Measurements from ENCODE around the gene UBE2J1. TPM values are rescaled to one million over a fixed set of nuclear protein-coding genes. Genes with fewer than 3 reads are reported as not detected.

Gene UBE2J1
- total RNA-seq, 1 donor from 2014 or later: 32.8 TPM

DNA sequence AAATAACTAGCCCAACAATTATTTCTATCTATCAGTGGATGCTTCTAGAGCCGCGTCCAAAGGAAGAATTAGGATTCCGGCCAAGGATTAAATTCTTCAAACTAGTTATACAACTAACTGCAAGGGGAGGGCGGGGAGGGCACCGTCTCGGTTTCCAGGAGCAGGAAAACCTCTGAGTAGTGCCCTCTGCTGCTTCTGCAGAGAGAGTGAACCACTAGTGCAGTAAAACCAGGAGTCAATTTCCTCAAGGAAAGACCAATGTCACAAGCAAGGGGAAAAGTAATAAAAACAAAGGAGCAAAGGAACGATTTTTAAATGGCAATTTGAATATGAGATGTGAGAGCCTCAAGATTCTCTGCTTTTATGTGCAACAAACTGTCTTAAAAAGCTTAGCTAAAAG is 16.5 kb upstream of the UBE2J1 start:
- DNase-seq (no peak), ATAC-seq (ENCODE audit: low read depth) (no peak)
- H3K4me3 Mint-ChIP-seq: no peak overlapping the region
- ChIA-PET CTCF (interaction anchor here (0.9 to 6.5 kb wide), 6 partner anchors 12 to 387 kb away, joined by 3 to 33 read pairs (median 4); partner anchors contain the start of gene UBE2J1), POLR2A (no interaction called here)
- H3K36me3 Mint-ChIP-seq (ENCODE audit: low read depth): no peaks in the 10 kb centered on the region
- no peaks in the 10 kb centered on the region for H3K9me3 Mint-ChIP-seq
- H3K4me1 Mint-ChIP-seq: peaks cover 44% of the 10 kb centered on the region
- no peak overlapping the region for H3K27ac Mint-ChIP-seq
- intact Hi-C loops (cut with micrococcal nuclease): loop anchor here (1.0 to 2.0 kb wide), 4 partner anchors 86 to 387 kb away; no protein-coding TSS in a partner anchor
- TF ChIP-seq, protein P1, sequence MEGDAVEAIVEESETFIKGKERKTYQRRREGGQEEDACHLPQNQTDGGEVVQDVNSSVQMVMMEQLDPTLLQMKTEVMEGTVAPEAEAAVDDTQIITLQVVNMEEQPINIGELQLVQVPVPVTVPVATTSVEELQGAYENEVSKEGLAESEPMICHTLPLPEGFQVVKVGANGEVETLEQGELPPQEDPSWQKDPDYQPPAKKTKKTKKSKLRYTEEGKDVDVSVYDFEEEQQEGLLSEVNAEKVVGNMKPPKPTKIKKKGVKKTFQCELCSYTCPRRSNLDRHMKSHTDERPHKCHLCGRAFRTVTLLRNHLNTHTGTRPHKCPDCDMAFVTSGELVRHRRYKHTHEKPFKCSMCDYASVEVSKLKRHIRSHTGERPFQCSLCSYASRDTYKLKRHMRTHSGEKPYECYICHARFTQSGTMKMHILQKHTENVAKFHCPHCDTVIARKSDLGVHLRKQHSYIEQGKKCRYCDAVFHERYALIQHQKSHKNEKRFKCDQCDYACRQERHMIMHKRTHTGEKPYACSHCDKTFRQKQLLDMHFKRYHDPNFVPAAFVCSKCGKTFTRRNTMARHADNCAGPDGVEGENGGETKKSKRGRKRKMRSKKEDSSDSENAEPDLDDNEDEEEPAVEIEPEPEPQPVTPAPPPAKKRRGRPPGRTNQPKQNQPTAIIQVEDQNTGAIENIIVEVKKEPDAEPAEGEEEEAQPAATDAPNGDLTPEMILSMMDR (IDR thresholded peaks at IDR 0.05): no peak
- no peaks in the 10 kb centered on the region for H3K27me3 Mint-ChIP-seq

DNA sequence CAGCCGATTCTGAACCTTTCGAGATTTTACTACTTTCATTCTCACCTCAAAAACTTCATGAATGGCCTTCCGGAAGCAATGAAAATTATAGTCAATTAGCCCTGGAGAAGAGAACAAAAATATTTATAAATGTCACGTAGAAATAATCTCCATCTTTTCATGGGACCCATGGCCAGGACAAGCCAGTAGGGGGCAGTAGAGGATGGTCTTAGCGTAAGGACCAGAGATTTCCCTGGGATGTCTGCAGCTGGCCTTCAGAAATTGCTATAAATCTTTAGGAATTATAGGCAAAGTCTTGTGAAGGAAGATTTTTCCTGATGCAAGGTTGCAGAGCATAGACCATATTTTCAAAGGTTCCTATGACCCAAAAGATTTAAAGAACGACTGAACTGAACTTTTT is 15.6 kb upstream of the UBE2J1 start:
- no peak for DNase-seq
- no peak overlapping the region for H3K4me3 Mint-ChIP-seq
- CTCF ChIA-PET: interaction anchor here (0.7 to 6.5 kb wide), 11 partner anchors 11 to 386 kb away, joined by 3 to 33 read pairs (median 4); partner anchors contain the start of gene UBE2J1
- H3K27me3 Mint-ChIP-seq: no peaks in the 10 kb centered on the region
- no peak overlapping the region for H3K27ac Mint-ChIP-seq
- H3K36me3 Mint-ChIP-seq (ENCODE audit: low read depth): no peaks in the 10 kb centered on the region
- intact Hi-C loops (cut with micrococcal nuclease): loop anchor here (1.0 to 2.0 kb wide), 4 partner anchors 85 to 386 kb away; no protein-coding TSS in a partner anchor
- TF ChIP-seq, protein P1 (IDR thresholded peaks at IDR 0.05): no peak
- POLR2A ChIA-PET: interaction anchor here (1.7 to 2.7 kb wide), 2 partner anchors 17 to 270 kb away, joined by 5 to 12 read pairs; partner anchors contain the start of gene LYRM2
- peaks cover 49% of the 10 kb centered on the region for H3K4me1 Mint-ChIP-seq
- ATAC-seq (ENCODE audit: low read depth): no peak
- no peaks in the 10 kb centered on the region for H3K9me3 Mint-ChIP-seq

DNA sequence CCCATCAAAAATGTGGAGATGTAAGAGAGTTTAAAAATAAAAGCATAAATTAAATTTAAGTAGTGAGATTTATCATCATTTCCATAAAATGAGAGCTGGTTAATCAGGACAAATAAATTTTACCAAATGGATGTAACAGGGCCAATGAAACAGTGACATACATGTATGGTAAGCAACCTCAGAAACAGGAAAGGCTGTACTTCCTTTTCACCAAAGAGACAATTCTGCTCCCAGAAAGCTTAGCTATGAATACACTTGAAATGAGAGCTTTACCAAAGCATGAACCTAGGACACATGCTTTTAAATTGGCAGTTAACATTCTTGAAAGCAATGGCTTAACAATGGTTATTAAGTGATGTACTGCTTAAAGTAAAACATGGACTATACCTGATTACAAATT is 12.1 kb upstream of the UBE2J1 start:
- no peaks in the 10 kb centered on the region for H3K9me3 Mint-ChIP-seq
- ChIA-PET POLR2A (interaction anchor here (0.6 to 1.9 kb wide), 2 partner anchors 14 to 284 kb away, joined by 3 to 6 read pairs; partner anchors contain the start of gene PNRC1), CTCF (interaction anchor here (0.9 to 6.6 kb wide), 5 partner anchors 7 to 382 kb away, joined by 3 to 41 read pairs (median 9); no protein-coding TSS in a partner anchor)
- ATAC-seq (ENCODE audit: low read depth) (no peak), DNase-seq (no peak)
- intact Hi-C loops (cut with micrococcal nuclease): no loop called here
- H3K27ac Mint-ChIP-seq: no peak overlapping the region
- TF ChIP-seq, protein P1 (IDR thresholded peaks at IDR 0.05): no peak
- no peaks in the 10 kb centered on the region for H3K36me3 Mint-ChIP-seq (ENCODE audit: low read depth)
- no peaks in the 10 kb centered on the region for H3K27me3 Mint-ChIP-seq
- no peak overlapping the region for H3K4me3 Mint-ChIP-seq
- H3K4me1 Mint-ChIP-seq: peaks cover 57% of the 10 kb centered on the region

DNA sequence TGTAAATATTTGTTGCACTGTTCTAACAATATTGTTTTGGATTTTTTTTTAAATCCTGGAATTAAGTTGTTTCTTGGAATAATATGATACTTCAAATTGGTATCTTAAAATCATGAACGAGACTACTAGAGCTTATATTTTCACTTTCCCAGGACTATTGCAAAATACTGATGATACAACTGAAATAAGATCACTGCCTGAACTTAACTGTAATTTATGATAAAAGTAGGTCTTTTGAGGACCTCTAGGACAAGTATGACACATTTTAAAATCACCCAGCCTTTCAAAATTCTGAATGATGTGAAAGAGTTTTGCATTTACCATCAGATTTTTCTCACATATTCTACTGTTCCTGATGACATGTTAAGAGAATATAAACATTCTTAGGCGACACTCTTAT is 8.6 kb upstream of the UBE2J1 start:
- no peaks in the 10 kb centered on the region for H3K9me3 Mint-ChIP-seq
- ATAC-seq (ENCODE audit: low read depth) (no peak), DNase-seq (no peak)
- peaks cover 75% of the 10 kb centered on the region for H3K4me1 Mint-ChIP-seq
- ChIA-PET POLR2A (interaction anchor here (0.7 kb wide), 1 partner anchor 11 kb away, joined by 9 read pairs; no protein-coding TSS in a partner anchor), CTCF (interaction anchor here (1.0 to 6.6 kb wide), 2 partner anchors 11 to 20 kb away, joined by 3 to 41 read pairs; no protein-coding TSS in a partner anchor)
- H3K27me3 Mint-ChIP-seq: no peaks in the 10 kb centered on the region
- H3K4me3 Mint-ChIP-seq: no peak overlapping the region
- no peak overlapping the region for H3K27ac Mint-ChIP-seq
- no peaks in the 10 kb centered on the region for H3K36me3 Mint-ChIP-seq (ENCODE audit: low read depth)
- intact Hi-C loops (cut with micrococcal nuclease): no loop called here
- TF ChIP-seq, protein P1 (IDR thresholded peaks at IDR 0.05): no peak

DNA sequence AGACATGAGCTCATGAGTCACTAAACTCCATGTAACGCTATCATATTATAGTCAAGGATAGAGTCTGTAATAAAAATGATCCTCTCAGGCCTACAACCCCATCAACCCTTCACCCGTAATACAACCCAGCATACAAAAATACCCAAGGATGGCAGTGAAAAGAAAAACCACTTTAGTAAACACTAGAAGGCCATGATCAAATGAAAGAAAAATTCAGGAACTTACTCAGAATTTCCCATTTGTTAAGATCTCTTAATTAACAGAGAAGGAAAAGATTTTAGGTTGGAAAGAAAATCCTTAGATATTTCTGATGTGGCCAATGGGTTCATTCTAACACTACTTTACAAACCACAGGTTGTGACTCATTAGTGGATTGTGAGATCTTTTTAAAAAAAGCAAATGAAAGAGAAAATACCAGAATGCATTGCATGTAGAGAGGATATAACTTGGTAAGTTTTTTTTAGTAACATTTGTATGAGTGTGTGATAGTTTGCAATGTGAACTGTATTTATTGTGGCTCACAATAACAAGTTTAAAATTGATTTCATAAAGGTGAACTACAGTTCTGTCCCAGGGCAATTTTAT is 8.0 kb upstream of the UBE2J1 start:
- no peak for DNase-seq
- ATAC-seq (ENCODE audit: low read depth): peak; percentile 34
- ChIA-PET POLR2A (interaction anchor here (0.7 to 1.7 kb wide), 3 partner anchors 9 to 111 kb away, joined by 9 to 14 read pairs (median 13); no protein-coding TSS in a partner anchor), CTCF (interaction anchor here (1.3 to 6.6 kb wide), 2 partner anchors 11 kb away, joined by 6 to 41 read pairs; no protein-coding TSS in a partner anchor)
- Mint-ChIP-seq H3K36me3 (ENCODE audit: low read depth) (no peaks in the 10 kb centered on the region), H3K4me3 (no peak overlapping the region), H3K9me3 (no peaks in the 10 kb centered on the region), H3K4me1 (peaks cover 79% of the 10 kb centered on the region), H3K27me3 (no peaks in the 10 kb centered on the region), H3K27ac (peak overlapping the region; percentile 72)
- TF ChIP-seq, protein P1 (IDR thresholded peaks at IDR 0.05): no peak
- intact Hi-C loops (cut with micrococcal nuclease): no loop called here

All from activated B cell treated with CpG ODN at 0.5 μM for 24 hours (primary cell).